ENCODE measurements around the gene CDH13. TPM values are rescaled to one million over a fixed set of nuclear protein-coding genes. Genes with fewer than 3 reads are reported as not detected.

The CDH13 gene
- total and polyA plus RNA-seq, 4 donors, result 58.9 to 265 (median 158) TPM

DNA sequence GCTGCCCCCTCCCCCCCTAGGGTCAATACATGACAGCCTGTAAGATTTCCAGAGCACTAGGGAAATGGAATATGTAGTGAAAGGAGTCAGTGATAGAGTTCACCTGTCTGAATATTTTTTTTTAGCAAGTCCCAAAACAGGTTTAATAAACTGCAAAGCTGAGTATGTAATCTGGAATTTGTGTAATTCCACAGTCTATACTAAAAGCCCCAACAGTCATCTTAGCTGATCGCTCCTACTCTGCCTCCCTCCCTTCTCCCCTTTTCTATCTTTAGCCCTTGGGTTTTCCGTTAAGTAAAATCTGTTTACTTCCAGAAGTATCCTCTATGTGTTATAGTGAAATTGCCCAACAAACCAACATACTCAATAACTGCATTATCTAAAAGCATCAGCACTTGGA is 3.5 kb downstream of the CDH13 start:
- H3K4me1 ChIP-seq (ENCODE audit: control insufficient read depth in 1 of 2, insufficient read depth in 2 of 2, low read length in 2 of 2), result peaks cover 4 to 5% of the 10 kb centered on the region in 2 donors
- H3K27ac ChIP-seq (ENCODE audit: low read depth in 1 of 2, low read length in 2 of 2), result peak overlapping the region; percentile 78 to 81
- no peaks in the 10 kb centered on the region for H3K9me3 ChIP-seq (ENCODE audit: control insufficient read depth, low read length)
- no peaks in the 10 kb centered on the region for H3K27me3 ChIP-seq (ENCODE audit: control insufficient read depth in 1 of 2, insufficient read depth in 2 of 2, low read length in 1 of 2)
- intact Hi-C loops (cut with DNase I), result loop anchor here (5.0 to 10.0 kb wide), 5 partner anchors 67 to 435 kb away; no protein-coding TSS in a partner anchor
- H3K36me3 ChIP-seq (ENCODE audit: control insufficient read depth in 1 of 2, insufficient read depth in 2 of 2, low read length in 1 of 2), result no peaks in the 10 kb centered on the region
- H3K4me3 ChIP-seq (ENCODE audit: low read length in 2 of 2), result no peak overlapping the region
- DNase-seq, result no peak
- no peak for ATAC-seq (ENCODE audit: low FRiP score)
- 0 to 5% methylated on average over 2 of the region's 2 CpGs for WGBS, 2 donors

DNA sequence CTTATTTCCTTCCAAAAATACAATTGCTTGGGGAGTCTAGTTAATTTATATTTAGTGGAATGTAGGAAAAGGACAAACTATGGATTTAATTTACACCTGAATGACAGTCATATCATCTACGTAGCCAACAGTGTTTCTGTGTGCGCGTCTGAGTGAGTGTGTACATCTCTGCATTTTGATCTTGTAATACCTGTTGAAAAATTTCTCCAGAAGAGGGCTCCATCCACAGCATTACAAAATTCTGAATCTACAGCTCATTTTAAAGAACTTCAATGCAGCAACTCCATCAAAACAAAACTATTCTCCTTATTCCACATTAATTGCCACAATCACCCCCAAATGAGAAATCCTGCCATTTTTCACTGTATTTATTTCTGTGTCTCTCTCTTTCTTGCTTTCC is 3.9 kb downstream of the CDH13 start:
- no peak for ATAC-seq (ENCODE audit: low FRiP score)
- no peaks in the 10 kb centered on the region for H3K36me3 ChIP-seq (ENCODE audit: control insufficient read depth in 1 of 2, insufficient read depth in 2 of 2, low read length in 1 of 2)
- 37 to 38% methylated on average over 3 of the region's 3 CpGs for WGBS, 2 donors
- peaks cover 4 to 5% of the 10 kb centered on the region in 2 donors for H3K4me1 ChIP-seq (ENCODE audit: control insufficient read depth in 1 of 2, insufficient read depth in 2 of 2, low read length in 2 of 2)
- no peaks in the 10 kb centered on the region for H3K27me3 ChIP-seq (ENCODE audit: control insufficient read depth in 1 of 2, insufficient read depth in 2 of 2, low read length in 1 of 2)
- intact Hi-C loops (cut with DNase I), result loop anchor here (5.0 to 10.0 kb wide), 5 partner anchors 67 to 434 kb away; no protein-coding TSS in a partner anchor
- H3K4me3 ChIP-seq (ENCODE audit: low read length in 2 of 2), result no peak overlapping the region
- peak overlapping the region in 1 of 2 donors; percentile 79 for H3K27ac ChIP-seq (ENCODE audit: low read depth in 1 of 2, low read length in 2 of 2)
- H3K9me3 ChIP-seq (ENCODE audit: control insufficient read depth, low read length), result no peaks in the 10 kb centered on the region
- no peak for DNase-seq

DNA sequence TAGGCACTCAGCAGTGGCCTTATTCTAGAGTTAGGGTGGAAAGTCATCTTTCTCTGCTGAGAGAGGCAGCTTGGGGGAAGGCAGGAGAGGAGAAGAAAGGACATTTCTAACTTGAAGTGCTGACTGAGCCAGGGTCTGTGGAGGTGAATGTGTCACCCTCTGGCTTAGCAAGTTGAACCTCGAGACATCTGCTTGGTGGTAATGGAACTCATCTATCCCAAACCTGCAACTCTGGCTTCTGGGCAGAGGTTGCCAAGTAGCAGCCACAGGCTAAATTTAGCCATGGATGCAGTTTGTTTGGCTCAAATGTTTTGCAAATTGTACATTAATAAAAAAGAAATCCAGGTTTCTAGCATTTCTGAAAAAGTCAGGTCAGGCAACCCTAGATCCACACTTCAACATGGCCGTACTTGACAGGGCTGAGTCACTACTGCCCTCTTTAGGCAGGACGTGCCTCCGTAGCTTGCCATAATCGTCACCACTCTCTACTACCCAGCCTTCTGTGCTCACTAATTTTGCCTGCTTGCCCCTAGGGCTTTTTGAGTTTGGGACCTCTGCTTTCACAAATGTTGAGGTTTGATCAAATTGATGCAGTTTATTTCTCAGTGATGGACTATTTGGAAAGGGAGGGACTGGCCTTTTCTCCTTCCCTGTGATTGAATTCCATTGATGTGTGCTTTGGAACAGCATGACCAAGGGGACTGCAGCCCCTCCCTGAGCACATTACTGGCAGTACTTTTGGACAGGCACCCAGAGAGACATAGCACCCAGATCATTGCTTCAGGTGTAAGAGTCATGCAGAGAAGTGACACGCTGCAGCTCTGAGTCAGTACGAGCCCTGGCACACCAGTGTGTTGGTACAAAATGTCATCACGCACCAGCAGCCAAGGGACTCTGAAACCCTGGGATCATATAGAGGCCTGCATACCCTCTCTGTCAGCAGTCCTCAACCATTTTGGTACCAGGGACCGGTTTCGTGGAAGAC is 5.2 kb downstream of the CDH13 start:
- 35 to 38% methylated on average over 10 of the region's 10 CpGs for WGBS, 2 donors
- Histone ChIP-seq H3K4me3 (ENCODE audit: low read length in 2 of 2) (no peak overlapping the region), H3K4me1 (ENCODE audit: control insufficient read depth in 1 of 2, insufficient read depth in 2 of 2, low read length in 2 of 2) (peaks cover 4 to 5% of the 10 kb centered on the region in 2 donors), H3K9me3 (ENCODE audit: control insufficient read depth, low read length) (no peaks in the 10 kb centered on the region), H3K27me3 (ENCODE audit: control insufficient read depth in 1 of 2, insufficient read depth in 2 of 2, low read length in 1 of 2) (no peaks in the 10 kb centered on the region), H3K27ac (ENCODE audit: low read depth in 1 of 2, low read length in 2 of 2) (peak overlapping the region; percentile 79 to 85), H3K36me3 (ENCODE audit: control insufficient read depth in 1 of 2, insufficient read depth in 2 of 2, low read length in 1 of 2) (no peaks in the 10 kb centered on the region)
- intact Hi-C loops (cut with DNase I), result loop anchor here (5.0 to 10.0 kb wide), 5 partner anchors 65 to 433 kb away; no protein-coding TSS in a partner anchor
- no peak for ATAC-seq (ENCODE audit: low FRiP score)
- DNase-seq, result no peak

DNA sequence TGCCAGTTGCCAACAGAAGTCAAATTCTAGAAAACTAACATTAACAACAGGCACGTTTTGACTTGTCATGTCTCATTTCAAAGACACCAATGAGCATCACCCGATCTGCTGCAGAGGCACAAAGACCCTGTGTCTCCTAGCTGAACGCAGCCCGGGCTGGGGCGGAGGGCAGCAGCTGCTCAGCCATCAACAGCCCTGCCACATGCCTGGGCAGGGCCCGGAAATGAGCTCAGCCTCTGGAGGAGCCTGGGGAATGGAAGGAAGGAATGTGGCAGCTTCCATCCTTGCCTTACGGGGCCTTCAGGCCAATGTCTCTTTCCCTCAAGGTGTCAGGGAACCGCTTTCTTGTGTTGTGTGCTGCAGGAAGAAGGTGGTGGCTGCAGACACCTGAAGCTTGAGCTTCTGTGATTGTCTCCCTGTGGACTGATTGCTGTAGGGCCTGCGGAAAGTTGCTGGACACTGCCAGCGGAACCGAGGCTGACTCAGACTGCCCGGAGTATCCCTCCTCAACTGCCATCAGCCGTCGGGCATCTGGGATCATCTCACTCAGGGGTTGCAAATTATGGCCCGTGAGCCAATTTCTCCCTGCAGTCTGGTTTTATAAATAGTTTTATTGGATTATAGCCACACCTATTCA is 7.3 kb downstream of the CDH13 start:
- WGBS, 2 donors, result 5 to 7% methylated on average over 15 of the region's 15 CpGs
- peak overlapping the region; percentile 49 to 65 for H3K27ac ChIP-seq (ENCODE audit: low read depth in 1 of 2, low read length in 2 of 2)
- peak; percentile 66 to 82 for DNase-seq

DNA sequence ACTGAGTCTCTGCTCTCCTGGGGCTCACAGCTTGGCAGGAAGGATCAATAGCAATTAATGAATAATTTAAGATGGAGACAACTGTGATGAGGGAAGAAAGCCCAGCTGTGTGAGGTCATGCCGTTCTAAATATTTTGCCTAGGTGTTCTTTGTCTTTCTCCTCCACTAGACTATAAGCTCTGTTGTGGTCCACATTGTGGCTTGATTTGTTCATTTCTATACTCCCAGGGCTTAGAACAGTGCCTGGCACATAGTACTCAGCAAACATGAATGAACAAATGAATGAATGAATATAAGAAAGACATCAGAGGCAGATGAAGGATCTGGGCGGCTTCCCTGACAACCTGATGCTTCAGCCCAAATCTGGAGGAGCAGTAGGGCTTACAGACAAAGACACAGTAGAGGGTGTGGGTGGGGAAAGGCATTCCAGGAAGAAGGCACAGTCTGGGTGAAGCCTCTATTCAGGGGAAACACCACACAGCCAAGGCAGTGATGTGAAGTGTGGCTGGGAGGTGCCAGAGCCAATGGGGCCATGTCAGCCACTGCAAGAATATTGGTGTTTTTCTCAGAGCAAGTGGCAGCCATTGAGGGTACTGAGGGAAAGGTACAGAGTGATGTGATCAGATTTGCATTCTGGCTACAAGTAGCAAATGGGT is 8.3 kb downstream of the CDH13 start:
- H3K4me1 ChIP-seq (ENCODE audit: control insufficient read depth in 1 of 2, insufficient read depth in 2 of 2, low read length in 2 of 2), result peaks cover 2 to 4% of the 10 kb centered on the region in 2 donors

More for the DNA sequence above, 7.3 kb downstream of the CDH13 start:
- H3K27me3 ChIP-seq (ENCODE audit: control insufficient read depth in 1 of 2, insufficient read depth in 2 of 2, low read length in 1 of 2), result no peaks in the 10 kb centered on the region
- H3K4me1 ChIP-seq (ENCODE audit: control insufficient read depth in 1 of 2, insufficient read depth in 2 of 2, low read length in 2 of 2), result peaks cover 2 to 4% of the 10 kb centered on the region in 2 donors
- no peaks in the 10 kb centered on the region for H3K9me3 ChIP-seq (ENCODE audit: control insufficient read depth, low read length)
- ATAC-seq (ENCODE audit: low FRiP score), result peak; percentile 70
- H3K36me3 ChIP-seq (ENCODE audit: control insufficient read depth in 1 of 2, insufficient read depth in 2 of 2, low read length in 1 of 2), result no peaks in the 10 kb centered on the region
- no peak overlapping the region for H3K4me3 ChIP-seq (ENCODE audit: low read length in 2 of 2)
- intact Hi-C loops (cut with DNase I), result loop anchor here (5.0 to 10.0 kb wide), 5 partner anchors 63 to 431 kb away; no protein-coding TSS in a partner anchor

DNA sequence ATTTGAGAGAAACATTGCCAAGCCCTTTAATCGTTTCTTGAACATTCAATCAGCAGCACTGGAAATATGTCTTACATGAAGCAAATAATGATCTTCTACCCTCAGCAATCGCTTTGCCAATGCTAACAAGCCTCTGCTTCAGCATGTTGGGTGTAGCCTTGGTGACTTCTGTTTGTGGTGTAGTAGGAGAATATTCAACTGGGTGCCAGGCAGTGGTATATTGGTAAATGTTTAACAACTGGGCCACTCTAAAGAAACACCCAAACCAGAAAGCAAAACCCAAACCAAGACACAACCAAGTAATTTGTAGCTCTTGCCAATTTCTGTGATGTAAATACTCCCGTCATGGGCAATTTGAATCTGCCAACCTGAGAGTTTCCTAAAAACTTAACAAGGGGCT is 9.7 kb downstream of the CDH13 start:
- Histone ChIP-seq H3K27me3 (ENCODE audit: control insufficient read depth in 1 of 2, insufficient read depth in 2 of 2, low read length in 1 of 2) (no peaks in the 10 kb centered on the region), H3K27ac (ENCODE audit: low read depth in 1 of 2, low read length in 2 of 2) (no peak overlapping the region), H3K4me3 (ENCODE audit: low read length in 2 of 2) (no peak overlapping the region), H3K36me3 (ENCODE audit: control insufficient read depth in 1 of 2, insufficient read depth in 2 of 2, low read length in 1 of 2) (no peaks in the 10 kb centered on the region), H3K9me3 (ENCODE audit: control insufficient read depth, low read length) (no peaks in the 10 kb centered on the region), H3K4me1 (ENCODE audit: control insufficient read depth in 1 of 2, insufficient read depth in 2 of 2, low read length in 2 of 2) (peaks cover 0 to 3% of the 10 kb centered on the region in 2 donors)
- intact Hi-C loops (cut with DNase I), result loop anchor here (10.0 kb wide), 3 partner anchors 238 to 428 kb away; no protein-coding TSS in a partner anchor
- ATAC-seq (ENCODE audit: low FRiP score) (no peak), DNase-seq (no peak)
- WGBS, 2 donors, result 61 to 65% methylated on average over 3 of the region's 3 CpGs

More for the DNA sequence above, 8.3 kb downstream of the CDH13 start:
- ATAC-seq (ENCODE audit: low FRiP score), result no peak
- H3K27ac ChIP-seq (ENCODE audit: low read depth in 1 of 2, low read length in 2 of 2), result peak overlapping the region; percentile 49 to 79
- no peak for DNase-seq
- H3K36me3 ChIP-seq (ENCODE audit: control insufficient read depth in 1 of 2, insufficient read depth in 2 of 2, low read length in 1 of 2), result no peaks in the 10 kb centered on the region
- no peaks in the 10 kb centered on the region for H3K27me3 ChIP-seq (ENCODE audit: control insufficient read depth in 1 of 2, insufficient read depth in 2 of 2, low read length in 1 of 2)
- WGBS, 2 donors, result 83 to 84% methylated on average over 2 of the region's 2 CpGs
- intact Hi-C loops (cut with DNase I), result loop anchor here (5.0 to 10.0 kb wide), 5 partner anchors 62 to 430 kb away; no protein-coding TSS in a partner anchor
- H3K9me3 ChIP-seq (ENCODE audit: control insufficient read depth, low read length), result no peaks in the 10 kb centered on the region
- no peak overlapping the region for H3K4me3 ChIP-seq (ENCODE audit: low read length in 2 of 2)

DNA sequence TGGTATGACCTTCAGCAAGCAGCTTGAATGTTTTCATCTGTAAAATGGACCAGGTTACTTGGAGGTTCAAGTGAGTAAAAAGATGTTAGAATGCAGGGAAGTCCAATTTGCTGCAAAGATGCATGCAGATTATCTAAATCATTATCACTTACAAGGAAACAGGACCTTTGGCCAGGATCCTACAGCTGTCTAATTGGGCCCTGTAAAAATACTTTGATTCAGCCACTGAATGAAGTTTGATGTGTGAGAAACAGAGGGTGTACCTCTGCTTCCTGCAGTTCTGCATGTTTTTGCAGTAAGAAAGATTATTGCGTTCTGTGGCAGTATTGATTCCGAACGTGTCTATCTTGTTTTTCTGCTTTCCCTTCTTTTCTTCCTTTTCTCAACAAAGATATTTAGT is 10.2 kb downstream of the CDH13 start:
- intact Hi-C loops (cut with DNase I), result loop anchor here (10.0 kb wide), 3 partner anchors 238 to 428 kb away; no protein-coding TSS in a partner anchor
- Histone ChIP-seq H3K4me1 (ENCODE audit: control insufficient read depth in 1 of 2, insufficient read depth in 2 of 2, low read length in 2 of 2) (no peaks in the 10 kb centered on the region), H3K9me3 (ENCODE audit: control insufficient read depth, low read length) (no peaks in the 10 kb centered on the region), H3K4me3 (ENCODE audit: low read length in 2 of 2) (no peak overlapping the region), H3K27me3 (ENCODE audit: control insufficient read depth in 1 of 2, insufficient read depth in 2 of 2, low read length in 1 of 2) (no peaks in the 10 kb centered on the region), H3K36me3 (ENCODE audit: control insufficient read depth in 1 of 2, insufficient read depth in 2 of 2, low read length in 1 of 2) (no peaks in the 10 kb centered on the region), H3K27ac (ENCODE audit: low read depth in 1 of 2, low read length in 2 of 2) (no peak overlapping the region)
- WGBS, 2 donors, result 93 to 96% methylated on average over 3 of the region's 3 CpGs
- DNase-seq (no peak), ATAC-seq (ENCODE audit: low FRiP score) (no peak)
